GM12873 (cell line): ENCODE results near the gene BCAS4.

Source experiments
- CTCF ChIP-seq: IDR thresholded peaks from 2 replicates; pipeline ENCODE4 v1.5.1; 2012; ENCODE audit warnings: low read depth, mild to moderate bottlenecking, moderate library complexity, low read length, control low read depth; ENCODE audit not compliant: insufficient read depth; ENCODE audit errors: missing control alignments

Gene BCAS4

GRCh38 chr20:50756447-50756846 is 38.4 kb upstream of the BCAS4 start:
- TF ChIP-seq CTCF, result no peak

- no peak for TF ChIP-seq CTCF
Measured at GRCh38 chr20:50758469-50758868, 36.4 kb upstream of the BCAS4 start.

- no peak for TF ChIP-seq CTCF
Measured at GRCh38 chr20:50758992-50759391, 35.9 kb upstream of the BCAS4 start.

- no peak for TF ChIP-seq CTCF
Measured at GRCh38 chr20:50759678-50760077, 35.2 kb upstream of the BCAS4 start.

- no peak for TF ChIP-seq CTCF
Measured at GRCh38 chr20:50762045-50762422, 32.8 kb upstream of the BCAS4 start.

GRCh38 chr20:50762435-50763220 is 32.2 kb upstream of the BCAS4 start:
- TF ChIP-seq CTCF, result no peak

- no peak for TF ChIP-seq CTCF
Measured at GRCh38 chr20:50765674-50766073, 29.2 kb upstream of the BCAS4 start.
